OCI-LY7 (cell line): ENCODE data around the gene YTHDC1. TPM values are rescaled to one million over a fixed set of nuclear protein-coding genes. Genes with fewer than 3 reads are reported as not detected.

Source experiments
- BruUV-seq: library from RNA; stranded (reverse); fragments of 400-500 nt; replicated peaks from 2 replicates; lab custom pipeline; 2021; lab: Mats Ljungman, UMichigan
- CTCF ChIA-PET: fragments of 300-600 bp; sonication (Branson Sonifier 250); formaldehyde crosslinking; loops from one replicate; lab custom pipeline; 2022; ENCODE audit warnings: antibody characterized with exemption; ENCODE audit not compliant: unreplicated experiment; lab: Charles Lee
- POLR2A ChIA-PET: fragments of 300-600 bp; sonication (Branson Sonifier 250); formaldehyde crosslinking; loops from one replicate; lab custom pipeline; 2022; ENCODE audit warnings: antibody characterized with exemption; lab: Charles Lee
- DNase-seq: peaks from one replicate; pipeline ENCODE4 v3.0.0-alpha.2; 2015; ENCODE audit warnings: low spot score
- H2AFZ ChIP-seq: fragments of 200-600 bp; sonication (generic), shearing (Covaris generic); 2 replicates; pipeline ENCODE4 v1.6.1; 2014; ENCODE audit warnings: mild to moderate bottlenecking, antibody characterized with exemption, low read length, moderate library complexity
- H3K27ac ChIP-seq: fragments of 200-600 bp; sonication (generic); 2 replicates; pipeline ENCODE4 v1.5.1; 2014; ENCODE audit warnings: mixed run types, low read depth, mild to moderate bottlenecking, moderate library complexity, low read length, inconsistent platforms; ENCODE audit not compliant: poor library complexity, severe bottlenecking
- H3K36me3 ChIP-seq: fragments of 200-600 bp; sonication (generic); 2 replicates; pipeline ENCODE4 v1.6.1; 2014; ENCODE audit warnings: mild to moderate bottlenecking, antibody characterized with exemption, low read length, moderate library complexity, mixed read lengths; ENCODE audit not compliant: insufficient read depth
- H3K4me1 ChIP-seq: fragments of 200-600 bp; sonication (generic); 2 replicates; pipeline ENCODE4 v1.5.1; 2014; ENCODE audit warnings: mild to moderate bottlenecking, low read length; ENCODE audit not compliant: insufficient read depth, poor library complexity, severe bottlenecking
- H3K4me2 ChIP-seq: fragments of 200-600 bp; sonication (generic); 2 replicates; pipeline ENCODE4 v1.6.1; 2014; ENCODE audit warnings: mild to moderate bottlenecking, low read length
- H3K4me3 ChIP-seq: fragments of 200-600 bp; sonication (generic); 2 replicates; pipeline ENCODE4 v1.5.1; 2014; ENCODE audit warnings: mild to moderate bottlenecking, low read depth, low read length; ENCODE audit not compliant: poor library complexity, severe bottlenecking
- H3K79me2 ChIP-seq: fragments of 200-600 bp; sonication (generic); 2 replicates; pipeline ENCODE4 v1.6.1; 2016; ENCODE audit warnings: low read depth, mild to moderate bottlenecking, low read length, moderate library complexity, mixed read lengths; ENCODE audit not compliant: insufficient read depth
- H3K9me2 ChIP-seq: fragments of 200-600 bp; sonication (generic); 2 replicates; pipeline ENCODE4 v1.6.1; 2016; ENCODE audit warnings: mild to moderate bottlenecking, low read length, mixed read lengths; ENCODE audit not compliant: insufficient read depth
- H3K9me3 ChIP-seq: fragments of 200-600 bp; sonication (generic); 2 replicates; pipeline ENCODE4 v1.6.1; 2014; ENCODE audit warnings: mild to moderate bottlenecking, mixed run types, low read length, mixed read lengths
- H4K20me1 ChIP-seq: fragments of 200-600 bp; sonication (generic); 2 replicates; pipeline ENCODE4 v1.6.1; 2014; ENCODE audit warnings: mild to moderate bottlenecking, antibody characterized with exemption, low read length, moderate library complexity, mixed read lengths; ENCODE audit not compliant: insufficient read depth
- EZH2phosphoT487 ChIP-seq: fragments of 200-600 bp; sonication (generic); IDR thresholded peaks from 2 replicates; pipeline ENCODE4 v1.6.1; 2018; ENCODE audit warnings: low read depth, borderline replicate concordance, mild to moderate bottlenecking, mixed run types, antibody characterized with exemption, low read length, moderate library complexity, mixed read lengths
- intact Hi-C: fragments of 100-400 bp; cut with micrococcal nuclease; formaldehyde crosslinking; loops from one replicate; pipeline ENCODE4 v1.10.0; 2022; ENCODE audit not compliant: unreplicated experiment
- total RNA-seq, 2 experiments: library from RNA; depleted of rRNA in 1 of 2; stranded (reverse); fragments of >200 nt in 1 of 2; shearing (Covaris generic) in 1 of 2; gene quantifications; 2 replicates each; pipeline ENCODE4 v1.2.3, GENCODE V29; 2014 to 2022
- TF ChIP-seq, protein P1 (sequence below): fragments of 200-600 bp; sonication (generic); conservative IDR thresholded peaks from 2 replicates; pipeline ENCODE4 v1.5.1; 2014; ENCODE audit warnings: mild to moderate bottlenecking, antibody characterized with exemption, low read length, moderate library complexity, mixed read lengths

The YTHDC1 gene
- total RNA-seq, 2 experiments from 2014 or later = 65.3 to 93.0 TPM

DNA sequence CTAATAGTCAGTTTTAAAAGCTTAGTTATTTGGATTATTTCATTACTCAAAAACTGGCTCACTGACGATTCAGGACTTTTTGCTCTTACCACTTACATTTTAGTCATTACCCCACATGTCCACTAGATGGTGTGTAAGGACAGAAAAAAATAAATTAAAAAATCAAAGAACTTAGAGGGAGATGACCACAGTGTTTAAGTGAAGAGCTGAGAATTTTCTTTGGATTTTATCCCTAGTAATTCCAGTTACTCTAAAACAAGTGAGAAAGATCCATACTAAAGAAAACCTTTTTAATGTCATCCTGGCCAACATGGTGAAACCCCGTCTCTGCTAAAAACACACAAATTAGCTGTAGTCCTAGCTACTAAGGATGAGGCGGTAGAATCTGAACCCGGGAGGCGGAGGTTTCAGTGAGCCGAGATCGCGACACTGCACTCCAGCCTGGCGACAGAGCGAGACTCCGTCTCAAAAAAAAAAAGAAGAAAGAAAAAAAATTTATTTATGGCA is 78.0 kb downstream of the YTHDC1 start:
- peak overlapping the region; percentile 42; the same call in 1 of the 2 replicates for H3K4me2 ChIP-seq
- H3K27ac ChIP-seq = no peak overlapping the region
- no peaks in the 10 kb centered on the region for H4K20me1 ChIP-seq
- no peaks in the 10 kb centered on the region for H3K79me2 ChIP-seq
- H3K9me3 ChIP-seq = no peaks in the 10 kb centered on the region
- DNase-seq = peak; percentile 42
- no peaks in the 10 kb centered on the region for H3K36me3 ChIP-seq
- TF ChIP-seq, protein P1, sequence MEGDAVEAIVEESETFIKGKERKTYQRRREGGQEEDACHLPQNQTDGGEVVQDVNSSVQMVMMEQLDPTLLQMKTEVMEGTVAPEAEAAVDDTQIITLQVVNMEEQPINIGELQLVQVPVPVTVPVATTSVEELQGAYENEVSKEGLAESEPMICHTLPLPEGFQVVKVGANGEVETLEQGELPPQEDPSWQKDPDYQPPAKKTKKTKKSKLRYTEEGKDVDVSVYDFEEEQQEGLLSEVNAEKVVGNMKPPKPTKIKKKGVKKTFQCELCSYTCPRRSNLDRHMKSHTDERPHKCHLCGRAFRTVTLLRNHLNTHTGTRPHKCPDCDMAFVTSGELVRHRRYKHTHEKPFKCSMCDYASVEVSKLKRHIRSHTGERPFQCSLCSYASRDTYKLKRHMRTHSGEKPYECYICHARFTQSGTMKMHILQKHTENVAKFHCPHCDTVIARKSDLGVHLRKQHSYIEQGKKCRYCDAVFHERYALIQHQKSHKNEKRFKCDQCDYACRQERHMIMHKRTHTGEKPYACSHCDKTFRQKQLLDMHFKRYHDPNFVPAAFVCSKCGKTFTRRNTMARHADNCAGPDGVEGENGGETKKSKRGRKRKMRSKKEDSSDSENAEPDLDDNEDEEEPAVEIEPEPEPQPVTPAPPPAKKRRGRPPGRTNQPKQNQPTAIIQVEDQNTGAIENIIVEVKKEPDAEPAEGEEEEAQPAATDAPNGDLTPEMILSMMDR = peak; percentile 86
- no peak for TF ChIP-seq EZH2phosphoT487
- ChIA-PET CTCF (interaction anchor here (1.6 kb wide), 1 partner anchor 104 kb away, joined by 8 read pairs; no protein-coding TSS in a partner anchor), POLR2A (interaction anchor here (1.4 kb wide), 1 partner anchor 105 kb away, joined by 3 read pairs; no protein-coding TSS in a partner anchor)
- H3K4me3 ChIP-seq = peak overlapping the region; percentile 18
- no peaks in the 10 kb centered on the region for H3K4me1 ChIP-seq
- intact Hi-C loops = loop anchor here (1.0 to 5.0 kb wide), 2 partner anchors 104 to 225 kb away; no protein-coding TSS in a partner anchor
- BruUV-seq = no TSS peak
- H2AFZ ChIP-seq = peak overlapping the region; percentile 37; the same call in 1 of the 2 replicates
- no peaks in the 10 kb centered on the region for H3K9me2 ChIP-seq

GRCh38 chr4:68267433-68267944 is 82.4 kb downstream of the YTHDC1 start:
- H3K79me2 ChIP-seq = no peaks in the 10 kb centered on the region
- H3K4me3 ChIP-seq = no peak overlapping the region
- intact Hi-C loops = no loop called here
- H3K4me2 ChIP-seq = no peak overlapping the region
- H3K4me1 ChIP-seq = no peaks in the 10 kb centered on the region
- no peaks in the 10 kb centered on the region for H3K9me2 ChIP-seq
- H4K20me1 ChIP-seq = no peaks in the 10 kb centered on the region
- H3K36me3 ChIP-seq = no peaks in the 10 kb centered on the region
- no peak overlapping the region for H2AFZ ChIP-seq
- TF ChIP-seq EZH2phosphoT487 = no peak
- TF ChIP-seq, protein P1 = no peak
- H3K27ac ChIP-seq = no peak overlapping the region
- H3K9me3 ChIP-seq = no peaks in the 10 kb centered on the region
- no peak for DNase-seq
- ChIA-PET POLR2A (no interaction called here), CTCF (no interaction called here)
- no TSS peak for BruUV-seq
